Spinal cord (tissue), 10 donors: Measurements from ENCODE around the gene WTAP. TPM values are rescaled to one million over a fixed set of nuclear protein-coding genes. Genes with fewer than 3 reads are reported as not detected.
A peak's percentile ranks its signal among the peaks of the same experiment; 100 is the strongest.
"Not testable (repeated sequence)": the region's sequence is repeated elsewhere in the genome, so short reads cannot be mapped to it uniquely, and the experiment has no call there.

ENCODE experiments used
- DNase-seq, 6 donors: peaks; one replicate each; pipeline versions ENCODE4 v3.0.0 to v3.0.0-alpha.2; 2013 to 2015; ENCODE audit warnings: low spot score in 6 of 6, low read depth in 4 of 6
- H3K27ac ChIP-seq: one replicate; pipeline ENCODE4 v1.5.1; 2013; ENCODE audit warnings: low read depth, low read length, control low read depth
- H3K27me3 ChIP-seq: one replicate; pipeline ENCODE4 v1.6.1; 2013; ENCODE audit warnings: low read length; ENCODE audit not compliant: control insufficient read depth, insufficient read depth
- H3K36me3 ChIP-seq: one replicate; pipeline ENCODE4 v1.6.1; 2013; ENCODE audit warnings: low read length; ENCODE audit not compliant: control insufficient read depth, insufficient read depth
- H3K4me1 ChIP-seq: one replicate; pipeline ENCODE4 v1.6.1; 2013; ENCODE audit warnings: low read length; ENCODE audit not compliant: control insufficient read depth, insufficient read depth
- H3K4me3 ChIP-seq: one replicate; pipeline ENCODE4 v1.5.1; 2013; ENCODE audit warnings: low read depth, low read length, control low read depth
- H3K9me3 ChIP-seq: one replicate; pipeline ENCODE4 v1.6.1; 2013; ENCODE audit warnings: low read length; ENCODE audit not compliant: control insufficient read depth, insufficient read depth
- WGBS: methylation state at CpG from one replicate; pipeline ENCODE4 v1.1.5; 2013; ENCODE audit warnings: missing lambda C conversion rate; ENCODE audit not compliant: insufficient coverage; 5-methylcytosine and 5-hydroxymethylcytosine counted together
- polyA plus RNA-seq, 2 donors: library from polyadenylated mRNA; unstranded; fragments of 120-200 nt; gene quantifications; one replicate each; pipeline ENCODE4 v1.2.1, GENCODE V29; 2013; ENCODE audit not compliant: insufficient read length in 2 of 2
- total RNA-seq, 2 donors: library from RNA; depleted of rRNA in 1 of 2; stranded (reverse); fragments of 120-200 nt in 1 of 2; fragments of >200 nt in 1 of 2; gene quantifications; one replicate each; pipeline versions ENCODE4 v1.2.3 to v1.2.4, GENCODE V29; 2013 to 2014
- donor health status: healthy.

The WTAP gene
- total and polyA plus RNA-seq, 4 donors: 81.9 to 98.1 (median 92.3) TPM

DNA sequence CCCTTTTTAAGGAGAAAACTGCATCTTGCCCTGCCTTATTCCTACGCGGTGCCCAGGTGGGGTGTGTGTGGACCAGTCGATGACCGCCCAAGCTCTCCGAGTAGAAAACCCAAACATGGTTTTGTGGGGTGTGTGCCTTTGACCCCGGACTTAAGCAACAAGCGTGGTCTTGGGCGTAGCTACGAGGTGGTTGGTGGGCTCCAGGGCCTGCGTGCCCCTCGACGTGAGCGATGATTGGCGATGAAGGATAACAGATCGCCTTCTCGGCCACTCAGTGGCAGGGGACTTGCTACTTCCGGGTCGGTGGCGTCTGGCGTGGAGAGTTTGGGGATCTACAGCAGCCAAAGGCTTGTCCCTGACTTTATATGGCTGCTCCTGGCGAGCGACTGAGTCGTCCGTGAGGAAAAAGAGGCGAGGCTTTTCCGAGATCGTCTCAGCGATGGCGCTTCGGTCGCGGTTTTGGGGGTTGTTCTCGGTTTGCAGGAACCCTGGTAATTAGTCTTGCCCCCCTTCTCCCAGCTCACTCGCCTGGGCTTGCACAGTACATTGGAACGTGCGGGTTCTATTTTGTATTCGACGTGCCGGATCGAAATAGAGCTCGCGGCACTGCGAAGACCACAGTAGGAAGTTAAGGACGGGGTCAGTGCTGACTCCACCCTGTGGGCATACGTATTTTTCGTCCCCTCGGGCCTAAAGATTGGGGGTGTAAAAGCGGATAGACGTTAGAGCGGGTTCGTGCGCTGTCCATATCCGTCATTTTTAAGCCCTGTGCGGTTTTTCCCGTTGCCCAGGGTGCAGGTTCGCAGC is 63.0 kb downstream of the WTAP start, which contains the start of gene MRPL18:
MRPL18 (plus strand) TSS at position 319 of the 807 bp plus-strand sequence; CDS start at position 440, 121 bp downstream.
- no peaks in the 10 kb centered on the region for H3K27me3 ChIP-seq
- under 1% methylated on average over 56 of the region's 56 CpGs for WGBS
- peaks cover 9% of the 10 kb centered on the region for H3K36me3 ChIP-seq
- H3K9me3 ChIP-seq: no peaks in the 10 kb centered on the region
- peak within 1 kb of the TSS; percentile 70 for H3K4me3 ChIP-seq
- peak; percentile 88 to 99 (median 93) for DNase-seq
- peaks cover 24% of the 10 kb centered on the region for H3K4me1 ChIP-seq
- peak within 1 kb of the TSS; percentile 96 for H3K27ac ChIP-seq

DNA sequence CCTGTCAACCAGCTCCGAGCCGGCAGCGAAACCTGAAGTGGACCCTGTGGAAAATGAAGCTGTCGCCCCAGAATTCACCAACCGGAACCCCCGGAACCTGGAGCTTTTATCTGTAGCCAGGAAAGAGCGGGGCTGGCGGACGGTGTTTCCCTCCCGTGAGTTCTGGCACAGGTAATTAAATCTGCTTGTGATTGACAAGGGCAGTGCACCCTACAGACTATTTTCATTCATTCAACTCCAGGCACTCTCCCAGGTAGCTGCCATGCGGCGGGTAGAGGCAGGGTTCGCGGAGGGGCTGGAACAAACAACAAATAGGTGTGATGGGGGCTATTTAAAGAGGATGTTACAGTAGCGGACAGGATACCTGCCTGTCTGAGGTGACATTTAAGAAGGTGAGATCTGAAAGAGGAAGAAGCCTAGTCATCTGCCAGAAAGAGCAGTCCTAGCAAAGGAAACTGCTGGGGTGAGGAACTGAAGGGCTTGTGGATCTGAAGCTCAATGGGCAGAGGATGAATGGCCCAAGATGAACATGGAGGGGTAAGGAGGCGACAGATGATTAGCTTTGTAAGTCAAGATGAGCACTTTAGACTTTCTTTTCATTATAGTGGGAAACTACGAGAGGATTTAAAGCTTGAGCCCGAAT is 63.8 kb downstream of the WTAP start:
- no peak for DNase-seq
- Histone ChIP-seq H3K9me3 (no peaks in the 10 kb centered on the region), H3K27me3 (no peaks in the 10 kb centered on the region), H3K4me1 (peaks cover 24% of the 10 kb centered on the region), H3K27ac (peak overlapping the region; percentile 96), H3K36me3 (peaks cover 13% of the 10 kb centered on the region), H3K4me3 (peak overlapping the region; percentile 70)
- WGBS: 23% methylated on average over 16 of the region's 18 CpGs

DNA sequence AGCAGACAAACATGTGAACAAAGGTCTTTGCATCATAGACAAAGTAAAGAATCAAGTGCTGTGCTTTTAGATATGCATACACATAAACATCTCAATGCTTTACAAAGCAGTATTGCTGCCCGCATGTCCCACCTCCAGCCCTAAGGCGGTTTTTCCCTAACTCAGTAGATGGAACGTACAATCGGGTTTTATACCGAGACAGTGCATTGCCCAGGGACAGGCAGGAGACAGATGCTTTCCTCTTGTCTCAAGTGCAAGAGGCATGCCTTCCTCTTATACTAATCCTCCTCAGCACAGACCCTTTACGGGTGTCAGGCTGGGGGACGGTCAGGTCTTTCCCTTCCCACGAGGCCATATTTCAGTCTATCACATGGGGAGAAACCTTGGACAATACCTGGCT is 67.7 kb downstream of the WTAP start:
- H3K4me1 ChIP-seq: peaks cover 14% of the 10 kb centered on the region
- 84% methylated on average over 4 of the region's 8 CpGs for WGBS
- H3K27me3 ChIP-seq, H3K4me3 ChIP-seq, H3K9me3 ChIP-seq, H3K27ac ChIP-seq, DNase-seq: not testable (repeated sequence)
- H3K36me3 ChIP-seq: peaks cover 26% of the 10 kb centered on the region

- Histone ChIP-seq H3K27ac (no peak overlapping the region), H3K27me3 (no peaks in the 10 kb centered on the region), H3K36me3 (peaks cover 33% of the 10 kb centered on the region), H3K9me3 (no peaks in the 10 kb centered on the region), H3K4me1 (peaks cover 3% of the 10 kb centered on the region), H3K4me3 (no peak overlapping the region)
- no CpG with 5 or more reads among the region's 1 CpG for WGBS
- no peak for DNase-seq
Observed at GRCh38 chr6:159797554-159797953, 70.2 kb downstream of the WTAP start.

DNA sequence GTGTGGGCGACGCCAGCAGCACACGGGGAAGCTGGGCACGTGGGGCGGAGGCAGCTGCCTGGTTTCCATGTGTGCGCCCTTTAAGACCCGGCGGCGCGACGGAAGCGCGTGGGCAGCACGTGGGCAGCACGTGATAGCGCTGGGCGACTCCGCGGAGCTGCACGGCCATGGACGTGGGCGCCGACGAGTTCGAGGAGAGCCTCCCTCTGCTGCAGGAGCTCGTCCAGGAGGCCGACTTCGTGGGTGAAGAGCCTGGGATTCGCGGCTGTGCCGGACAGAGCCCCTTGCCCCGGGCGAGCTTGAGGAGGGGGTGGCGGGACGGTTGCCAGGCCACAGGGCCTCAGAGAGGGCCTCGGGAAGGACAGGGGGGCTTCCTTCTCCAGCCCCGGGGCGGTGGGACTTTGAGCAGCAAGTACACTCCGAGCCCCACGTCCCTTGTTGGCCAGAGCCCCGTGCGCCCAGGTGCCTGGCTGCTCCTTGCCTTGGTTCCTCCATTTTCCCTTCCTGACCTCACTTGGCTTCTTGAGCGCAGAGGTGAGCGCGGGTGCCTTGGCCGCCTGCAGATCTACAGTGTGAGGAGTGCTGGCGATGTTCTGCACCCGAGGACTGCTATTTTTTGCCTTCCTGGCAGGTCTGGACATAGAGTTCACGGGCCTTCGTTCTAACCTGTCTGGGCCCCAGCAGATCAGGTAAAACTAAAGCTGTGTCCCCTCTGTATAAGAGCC is 73.0 kb downstream of the WTAP start, which contains the start of gene PNLDC1:
PNLDC1 (plus strand) TSS at position 136 of the 725 bp plus-strand sequence; CDS start at position 168, 32 bp downstream.
- Histone ChIP-seq H3K4me1 (no peaks in the 10 kb centered on the region), H3K27me3 (no peaks in the 10 kb centered on the region), H3K27ac (no peak within 1 kb of the TSS), H3K36me3 (peaks cover 30% of the 10 kb centered on the region), H3K9me3 (no peaks in the 10 kb centered on the region), H3K4me3 (no peak within 1 kb of the TSS)
- no peak for DNase-seq
- 92% methylated on average over 50 of the region's 50 CpGs for WGBS

GRCh38 chr6:159801935-159802334 is 74.6 kb downstream of the WTAP start:
- no peaks in the 10 kb centered on the region for H3K27me3 ChIP-seq
- no peaks in the 10 kb centered on the region for H3K4me1 ChIP-seq
- H3K27ac ChIP-seq: no peak overlapping the region
- H3K9me3 ChIP-seq: no peaks in the 10 kb centered on the region
- peaks cover 21% of the 10 kb centered on the region for H3K36me3 ChIP-seq
- 96% methylated on average over 5 of the region's 8 CpGs for WGBS
- H3K4me3 ChIP-seq: no peak overlapping the region
- DNase-seq: no peak

DNA sequence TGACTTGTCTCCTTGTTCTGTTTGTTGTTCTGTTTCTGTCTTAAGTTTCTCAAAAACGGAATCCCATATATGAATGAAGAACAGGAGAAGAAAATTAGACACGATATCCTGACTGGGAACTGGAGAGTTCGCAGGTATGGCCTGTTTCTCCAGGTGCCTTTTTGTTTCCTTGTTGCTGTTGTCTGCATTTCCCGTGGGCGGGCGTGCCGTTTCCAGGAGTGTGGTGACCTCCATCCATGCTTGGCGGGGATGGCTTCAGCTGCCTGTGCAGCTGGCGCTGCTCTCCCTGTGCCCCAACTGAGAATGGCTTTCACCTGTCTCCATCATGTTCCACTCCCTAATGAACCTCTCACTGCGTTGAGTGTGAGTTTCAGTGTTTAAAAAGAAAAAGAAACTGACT is 77.2 kb downstream of the WTAP start:
- Histone ChIP-seq H3K36me3 (peaks cover 13% of the 10 kb centered on the region), H3K9me3 (no peaks in the 10 kb centered on the region), H3K4me1 (no peaks in the 10 kb centered on the region), H3K27ac (no peak overlapping the region), H3K4me3 (no peak overlapping the region), H3K27me3 (no peaks in the 10 kb centered on the region)
- 92% methylated on average over 7 of the region's 10 CpGs for WGBS
- no peak for DNase-seq

- Histone ChIP-seq H3K36me3 (peaks cover 3% of the 10 kb centered on the region), H3K27ac (no peak overlapping the region), H3K4me1 (no peaks in the 10 kb centered on the region), H3K9me3 (no peaks in the 10 kb centered on the region), H3K27me3 (no peaks in the 10 kb centered on the region), H3K4me3 (no peak overlapping the region)
- no peak for DNase-seq
- 95% methylated on average over 4 of the region's 6 CpGs for WGBS
Observed at GRCh38 chr6:159805440-159806020, 78.2 kb downstream of the WTAP start.
